ENCODE results near the gene EFNB2.

DNA sequence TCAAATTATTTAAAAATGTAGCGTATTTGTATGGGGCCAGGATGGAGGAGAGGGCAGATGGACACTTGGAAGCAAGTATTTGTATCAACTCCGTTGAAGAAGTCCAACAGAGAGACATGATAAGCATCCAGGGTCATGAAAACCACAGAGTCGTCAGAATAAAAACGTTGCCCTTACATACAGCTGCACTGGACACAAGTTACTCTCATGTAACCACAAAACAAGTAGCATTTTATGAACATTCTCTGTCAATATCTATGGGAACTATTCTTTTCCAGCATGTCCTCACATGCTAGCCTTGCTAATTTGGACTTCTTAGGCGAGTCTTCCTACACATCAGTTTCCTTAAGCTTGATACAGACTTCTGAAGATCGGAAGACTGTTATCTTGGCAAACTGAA, 35.0 kb downstream of the EFNB2 start:
- TF ChIP-seq, protein P1, sequence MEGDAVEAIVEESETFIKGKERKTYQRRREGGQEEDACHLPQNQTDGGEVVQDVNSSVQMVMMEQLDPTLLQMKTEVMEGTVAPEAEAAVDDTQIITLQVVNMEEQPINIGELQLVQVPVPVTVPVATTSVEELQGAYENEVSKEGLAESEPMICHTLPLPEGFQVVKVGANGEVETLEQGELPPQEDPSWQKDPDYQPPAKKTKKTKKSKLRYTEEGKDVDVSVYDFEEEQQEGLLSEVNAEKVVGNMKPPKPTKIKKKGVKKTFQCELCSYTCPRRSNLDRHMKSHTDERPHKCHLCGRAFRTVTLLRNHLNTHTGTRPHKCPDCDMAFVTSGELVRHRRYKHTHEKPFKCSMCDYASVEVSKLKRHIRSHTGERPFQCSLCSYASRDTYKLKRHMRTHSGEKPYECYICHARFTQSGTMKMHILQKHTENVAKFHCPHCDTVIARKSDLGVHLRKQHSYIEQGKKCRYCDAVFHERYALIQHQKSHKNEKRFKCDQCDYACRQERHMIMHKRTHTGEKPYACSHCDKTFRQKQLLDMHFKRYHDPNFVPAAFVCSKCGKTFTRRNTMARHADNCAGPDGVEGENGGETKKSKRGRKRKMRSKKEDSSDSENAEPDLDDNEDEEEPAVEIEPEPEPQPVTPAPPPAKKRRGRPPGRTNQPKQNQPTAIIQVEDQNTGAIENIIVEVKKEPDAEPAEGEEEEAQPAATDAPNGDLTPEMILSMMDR (conservative IDR thresholded peaks at IDR 0.05), result no peak
- no peak for TF ChIP-seq EZH2 (IDR thresholded peaks at IDR 0.05; ENCODE audit: low read depth)
